ENCODE results near the gene CAPG.

CAPG gene

DNA sequence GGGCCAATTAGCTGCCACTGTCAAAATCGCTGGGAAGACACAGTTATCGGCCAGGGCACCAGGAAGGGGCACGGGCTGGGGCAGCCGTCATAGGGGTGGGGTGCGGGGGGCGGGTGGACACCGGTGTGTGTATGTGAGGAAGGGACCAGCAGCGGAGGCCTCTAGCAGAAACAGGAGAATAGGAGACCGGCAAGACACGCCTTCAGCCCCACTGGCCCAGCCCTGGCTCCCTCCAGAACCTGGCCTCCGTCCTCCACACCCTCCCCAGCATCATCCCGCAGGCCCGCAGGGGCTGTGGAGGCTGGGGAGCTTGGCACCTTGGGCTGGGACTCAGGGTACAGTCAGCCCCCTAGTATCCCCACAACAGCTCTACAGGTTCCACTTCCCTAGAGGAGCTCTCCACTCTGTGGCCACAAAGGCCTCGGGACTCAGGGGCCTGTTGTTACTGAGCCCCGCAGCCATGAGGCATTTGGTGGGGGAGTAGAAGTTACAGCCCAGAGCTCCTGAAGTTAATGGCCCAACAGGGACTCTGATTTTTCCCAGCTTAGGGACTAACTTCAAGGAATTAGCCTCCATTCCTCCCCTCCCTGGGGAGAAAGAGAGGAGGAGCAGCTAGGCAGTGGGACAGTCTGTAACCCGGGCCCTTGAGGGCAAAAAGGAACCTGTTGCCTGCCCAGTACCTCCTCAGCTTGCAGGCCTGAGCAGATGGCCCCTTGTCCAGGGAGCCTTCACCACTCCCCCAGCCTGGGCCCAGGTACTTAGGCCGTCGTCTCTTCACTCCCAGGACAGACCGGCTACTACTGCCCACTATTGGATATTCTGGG lies 28.2 kb upstream of the CAPG start:
- DNase-seq = no peak

- DNase-seq = peak; percentile 77
Observed at GRCh38 chr2:85437488-85438200, 27.5 kb upstream of the CAPG start.

DNA sequence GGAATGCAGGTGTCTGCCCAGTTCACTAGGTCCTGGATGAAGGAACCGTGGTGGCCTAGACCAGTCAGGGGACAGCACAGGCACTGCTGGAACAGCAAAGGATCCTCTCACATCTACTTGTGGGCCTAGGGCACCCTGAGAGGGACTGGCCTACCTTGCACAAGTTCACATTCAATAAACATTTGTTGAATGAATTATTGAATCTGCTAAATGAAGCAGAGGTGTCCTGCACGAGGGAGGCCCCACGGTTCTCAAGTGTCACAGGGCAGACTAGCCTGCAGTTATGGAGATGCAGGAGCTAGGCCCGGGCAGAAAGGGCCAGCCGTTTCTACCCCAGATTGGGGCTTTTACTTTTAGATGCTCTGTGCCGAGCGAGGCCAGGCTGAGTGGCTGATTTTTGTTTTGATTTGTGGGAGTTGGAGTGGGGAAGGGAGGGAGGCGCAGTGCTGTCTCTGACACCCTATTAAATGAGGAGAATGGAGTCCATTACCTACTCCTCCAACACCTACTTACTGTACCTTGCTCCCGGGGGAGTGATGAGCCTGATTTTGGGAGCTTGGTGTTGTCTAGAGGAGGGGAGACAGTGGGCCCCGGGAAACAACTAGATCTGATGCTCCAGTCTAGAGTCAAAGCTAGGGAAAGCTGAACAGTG lies 26.8 kb upstream of the CAPG start:
- DNase-seq = no peak

DNA sequence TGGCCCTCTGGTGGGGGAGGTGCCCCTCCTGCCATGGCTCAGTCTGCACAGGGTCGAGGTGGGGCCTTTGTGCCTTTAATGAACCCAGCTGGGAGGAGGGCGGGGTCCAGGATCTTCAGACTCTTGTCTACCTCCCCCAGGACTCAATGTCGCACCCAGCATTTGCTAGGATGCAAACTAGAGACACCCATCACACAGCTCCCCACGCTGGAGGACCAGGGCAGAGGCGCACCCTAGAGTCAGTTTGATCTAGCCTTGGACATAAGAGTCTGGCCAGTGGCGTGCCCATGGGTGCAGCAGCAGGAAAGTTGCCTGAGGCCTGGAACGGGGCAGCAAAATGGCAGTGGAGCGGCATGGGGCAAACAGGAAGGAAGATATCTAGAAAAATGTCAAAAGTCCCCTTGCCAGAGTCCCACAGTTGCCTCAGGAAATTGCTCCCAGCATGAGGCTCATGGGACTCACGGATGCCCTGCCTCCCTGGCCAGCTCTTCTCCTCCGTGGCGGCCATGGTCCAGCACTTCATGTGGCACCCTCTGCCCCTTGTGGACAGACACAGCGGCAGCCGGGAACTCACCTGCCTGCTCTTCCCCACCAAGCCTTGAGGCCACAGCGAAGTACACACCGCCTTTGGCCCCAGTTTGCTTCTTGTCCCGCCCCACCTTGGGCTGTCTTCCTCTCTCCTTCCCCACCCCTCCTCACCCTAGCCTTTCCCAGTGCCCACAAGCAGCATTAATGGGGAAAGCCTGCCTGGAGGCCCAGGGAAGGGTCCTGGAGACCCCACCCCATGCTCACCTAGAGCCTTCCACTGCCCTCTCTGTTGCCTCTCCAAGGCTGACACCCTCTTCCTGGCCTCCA lies 26.0 kb upstream of the CAPG start:
- no peak for DNase-seq

DNA sequence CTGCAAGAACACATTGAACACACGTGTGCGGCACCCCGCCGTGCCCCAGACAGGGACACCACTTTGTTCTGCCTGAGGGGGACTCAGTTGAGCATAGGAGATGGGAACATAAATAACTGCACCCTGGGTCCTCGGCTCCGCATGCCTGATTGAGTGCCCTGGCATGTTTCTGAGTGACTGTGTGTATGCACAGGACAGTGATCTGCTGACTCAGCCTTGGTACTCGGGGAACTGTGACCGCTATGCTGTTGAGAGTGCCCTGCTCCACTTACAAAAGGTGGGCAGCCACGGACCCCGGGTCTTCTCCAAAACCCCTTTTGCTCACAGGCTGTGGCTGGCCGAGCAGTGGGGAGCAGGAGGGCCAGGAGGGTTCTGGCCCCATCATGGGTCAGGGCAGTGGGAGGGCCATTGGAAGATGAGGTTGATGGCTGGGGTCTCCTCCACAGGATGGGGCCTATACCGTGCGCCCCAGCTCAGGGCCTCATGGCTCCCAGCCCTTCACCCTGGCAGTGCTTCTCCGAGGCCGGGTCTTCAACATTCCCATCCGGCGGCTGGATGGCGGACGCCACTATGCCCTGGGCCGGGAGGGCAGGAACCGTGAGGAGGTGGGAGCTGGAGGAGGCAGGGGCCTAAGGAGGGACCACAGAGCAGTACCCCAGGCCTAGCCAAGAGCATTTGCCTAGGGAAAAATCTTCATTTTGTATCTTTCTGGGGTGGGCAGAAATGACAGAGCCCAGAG lies 25.2 kb upstream of the CAPG start:
- DNase-seq = no peak

DNA sequence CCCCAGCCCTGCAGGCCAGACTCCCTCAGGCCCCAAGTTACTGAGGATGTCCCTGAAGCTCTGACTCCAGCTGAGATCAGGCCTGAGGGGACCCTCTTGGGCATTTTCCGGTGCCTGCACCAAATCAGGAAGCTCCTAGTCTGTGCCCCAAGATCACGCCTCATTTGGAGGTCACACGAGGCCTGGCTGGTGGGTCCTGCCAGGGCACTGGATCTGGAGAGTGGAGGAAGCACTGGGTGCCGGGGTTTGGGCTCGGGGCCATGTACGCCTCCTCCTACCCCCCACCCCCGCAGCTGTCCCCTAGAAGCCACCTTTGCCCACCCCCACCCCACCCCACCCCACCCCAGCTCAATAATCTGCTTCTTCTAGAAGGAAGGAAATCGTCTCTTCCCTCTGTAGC lies 24.5 kb upstream of the CAPG start:
- DNase-seq = no peak

GRCh38 chr2:85433511-85434089 lies 23.4 kb upstream of the CAPG start:
- DNase-seq = no peak

GRCh38 chr2:85431570-85432205 lies 21.5 kb upstream of the CAPG start:
- DNase-seq = no peak

DNA sequence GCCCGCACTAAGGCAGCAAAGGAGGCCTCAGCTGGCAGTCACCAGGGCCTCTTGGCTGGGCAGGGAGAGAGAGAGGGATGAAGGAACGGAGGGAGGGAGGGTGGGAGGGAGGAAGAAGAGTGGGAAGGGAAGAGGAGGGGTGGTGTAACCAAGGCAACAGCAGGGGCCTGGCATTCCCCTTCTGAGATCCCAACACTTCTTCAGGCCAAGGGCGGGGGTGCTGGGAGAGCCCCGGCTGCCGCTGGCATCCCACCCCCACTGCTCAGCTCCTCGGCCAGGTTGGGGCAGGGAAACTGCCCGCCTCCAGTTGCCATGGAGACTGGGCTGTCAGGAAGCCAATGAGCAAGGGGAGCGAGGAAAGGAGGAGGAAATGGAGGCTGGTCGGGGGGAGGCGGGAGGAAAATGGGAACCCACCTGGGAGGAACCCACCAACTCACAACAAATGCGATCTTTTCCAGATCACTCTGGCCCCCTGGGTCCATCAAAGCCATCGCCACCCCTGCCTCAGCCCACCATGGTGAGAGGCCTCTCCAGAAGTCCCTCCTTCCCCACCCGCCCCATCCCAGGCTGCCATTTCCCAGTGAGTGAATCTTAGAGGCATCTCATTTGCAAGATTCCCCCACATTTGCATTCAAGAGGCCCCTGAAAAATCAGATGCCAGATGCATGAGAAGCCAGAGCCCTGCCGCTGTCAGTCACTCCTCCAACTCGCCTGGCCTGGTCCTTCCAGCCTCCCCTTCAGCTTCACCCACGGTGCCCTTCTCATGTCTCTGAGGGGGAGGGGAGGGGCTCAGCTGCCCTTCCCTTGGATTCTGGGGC lies 20.8 kb upstream of the CAPG start:
- DNase-seq = no peak

GRCh38 chr2:85429924-85430289 lies 19.7 kb upstream of the CAPG start:
- no peak for DNase-seq

GRCh38 chr2:85429213-85429923 lies 19.2 kb upstream of the CAPG start:
- DNase-seq = no peak

GRCh38 chr2:85428343-85428881 lies 18.2 kb upstream of the CAPG start:
- DNase-seq = no peak

- DNase-seq = no peak
Observed at GRCh38 chr2:85427300-85427835, 17.2 kb upstream of the CAPG start.

DNA sequence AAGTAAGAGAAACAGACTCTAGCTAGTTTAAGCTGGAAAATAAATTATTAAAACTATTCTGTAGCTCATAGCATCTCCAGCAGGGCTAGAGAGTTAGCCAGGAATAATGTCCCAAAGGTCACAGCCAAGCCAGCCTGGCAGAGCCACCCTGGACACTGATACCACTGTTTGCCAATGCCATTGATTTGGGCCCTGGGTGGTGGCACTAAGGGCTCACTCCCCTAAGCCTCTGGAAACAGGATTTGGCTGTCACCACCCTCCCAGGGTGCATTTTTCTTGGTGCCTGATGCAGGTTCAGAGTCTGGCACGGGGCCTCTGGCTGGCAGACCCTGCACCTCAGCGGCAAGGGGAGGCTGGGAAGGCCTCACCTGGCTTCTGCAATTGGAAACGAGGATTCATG lies 15.4 kb upstream of the CAPG start:
- DNase-seq = no peak

DNA sequence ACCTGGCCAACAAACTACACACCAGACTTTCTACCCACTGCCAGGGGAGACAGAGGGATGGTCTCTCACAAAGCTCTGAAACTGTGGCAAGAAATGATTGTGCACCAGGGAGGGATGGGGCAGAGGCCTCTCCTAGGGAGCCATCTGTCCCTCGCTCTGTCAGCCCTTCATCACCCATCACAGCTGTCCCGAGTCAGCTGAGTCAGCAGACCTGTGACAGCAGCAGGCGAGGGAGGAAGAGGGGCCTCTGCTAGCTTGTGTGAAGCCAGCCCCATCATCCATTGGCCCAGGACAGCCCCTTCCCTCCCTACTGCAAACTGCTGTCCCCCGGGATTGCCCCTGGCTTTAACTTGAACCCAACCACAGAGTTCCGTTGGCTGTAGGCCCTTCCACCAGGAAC lies 13.4 kb upstream of the CAPG start:
- DNase-seq = no peak

GRCh38 chr2:85422072-85422457 lies 11.9 kb upstream of the CAPG start:
- DNase-seq = no peak

DNA sequence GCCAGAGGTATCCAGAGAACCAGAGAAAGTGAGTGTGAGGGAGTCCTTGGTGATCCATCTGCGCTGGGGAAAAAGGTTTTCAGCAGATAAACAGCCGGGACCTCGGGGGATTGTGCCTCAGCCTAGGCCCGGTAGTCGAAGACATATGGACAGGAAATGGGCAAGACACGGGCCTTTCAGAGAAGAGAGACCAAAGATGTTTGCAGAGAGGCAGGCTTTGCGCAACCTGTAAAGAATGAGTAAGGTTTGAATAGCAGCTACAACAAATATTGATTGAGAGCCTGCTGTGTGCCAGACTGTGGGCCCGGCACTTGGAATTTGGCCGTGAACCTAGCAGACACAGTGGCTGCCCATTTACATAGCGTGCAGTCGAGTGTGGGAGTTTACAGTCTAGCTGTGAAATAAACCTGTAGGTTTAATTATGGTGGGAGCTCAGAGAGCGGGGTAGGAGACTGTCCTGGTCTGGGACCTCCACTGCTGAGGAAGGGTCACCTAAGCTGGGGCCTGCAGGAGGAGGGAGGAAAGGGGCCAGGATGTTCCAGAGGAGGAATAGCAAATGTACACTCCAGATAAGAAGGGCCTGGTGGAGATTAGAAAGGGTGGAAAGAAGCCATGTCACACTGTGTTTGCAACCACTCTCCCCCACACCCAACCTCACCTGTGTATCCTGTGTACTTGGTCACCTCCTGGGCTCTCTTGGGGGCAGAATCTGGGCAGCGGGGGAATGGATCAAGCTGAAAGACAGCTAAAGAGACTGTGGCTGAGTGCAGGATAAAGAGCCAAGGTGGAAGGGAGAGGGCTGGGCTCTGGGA lies 11.3 kb upstream of the CAPG start:
- no peak for DNase-seq

DNA sequence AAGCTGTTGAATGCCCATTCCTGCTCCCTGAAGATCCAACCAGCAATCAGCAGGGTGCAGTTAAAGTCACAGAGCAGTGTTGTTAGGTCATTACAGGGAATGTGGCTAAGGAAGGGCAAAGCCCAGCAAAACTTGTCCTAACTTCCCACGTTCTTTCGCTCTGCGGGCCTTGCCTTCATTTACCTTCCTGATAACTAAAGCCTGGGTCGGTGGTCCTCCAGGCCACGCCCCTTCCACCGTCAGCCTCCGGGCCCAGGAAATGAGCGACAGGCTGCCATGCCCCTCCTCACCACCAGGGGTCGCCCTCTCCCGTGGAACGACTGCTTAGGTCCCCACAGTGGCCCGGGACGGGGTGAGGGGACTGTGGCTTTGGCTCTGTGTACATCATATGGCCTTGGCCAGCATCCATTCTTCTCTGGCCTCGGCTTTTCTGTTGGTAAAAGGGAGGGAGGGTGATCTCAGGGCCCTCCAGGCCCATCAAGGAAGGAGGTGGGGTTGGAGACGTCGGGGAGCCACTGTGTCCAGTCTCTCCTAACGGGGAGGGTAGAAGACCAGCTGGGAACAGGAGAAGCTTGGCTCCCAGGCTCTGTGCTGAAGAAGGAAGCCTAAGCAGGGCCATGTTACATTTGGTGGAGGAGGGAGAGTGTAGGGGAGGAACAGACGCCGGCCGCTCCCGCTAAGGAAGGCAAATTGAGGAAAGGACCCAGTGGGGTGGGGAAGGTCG lies 10.5 kb upstream of the CAPG start:
- DNase-seq = peak; percentile 75
